H1 (cell line): Measurements from ENCODE around the gene TYW5. TPM values are rescaled to one million over a fixed set of nuclear protein-coding genes. Genes with fewer than 3 reads are reported as not detected.

ENCODE experiments used
- MAX ChIP-seq: IDR thresholded peaks from 2 replicates; pipeline ENCODE4 v1.6.1; 2012; ENCODE audit warnings: inconsistent platforms
- polyA plus RNA-seq, 7 experiments: library from polyadenylated mRNA; depleted of rRNA in 3 of 7; stranded (reverse) in 5 of 7; unstranded in 2 of 7; fragments of >200 nt in 5 of 7; fragments of 200-250 nt in 2 of 7; gene quantifications; 1 replicate in 5 of 7; 2 replicates in 1 of 7; 4 replicates in 1 of 7; pipeline versions ENCODE4 v1.2.1 to v1.2.3, GENCODE V29; 2011 to 2013; ENCODE audit warnings: missing spikeins in 2 of 7, mixed read lengths in 2 of 7
- total RNA-seq: library from RNA; stranded (reverse); fragmentation: NEBNext Ultra II Directional; extraction: Animal tissue kit (Norgen Biotek cat#: 25700); gene quantifications from 2 replicates; pipeline ENCODE4 v1.2.1, GENCODE V29; 2021

Gene TYW5
- total and polyA plus RNA-seq, 2 of the 8 experiments (the other 6 are each of a cell fraction or from before 2014, with no cell fraction given) = 5.4 to 11.3 TPM

GRCh38 chr2:199966976-199967375 lies 11.7 kb upstream of the TYW5 start (continued):
- TF ChIP-seq MAX = no peak
